Upper lobe of left lung (tissue), 4 donors: ENCODE results near the gene KRT71.

Source experiments
- CTCF ChIP-seq, 6 experiments: fragments of 450-650 bp in 4 of 6; fragments of 200-600 bp in 2 of 6; sonication (generic) in 2 of 6; IDR thresholded peaks; one replicate each; pipeline ENCODE4 v1.5.1; 2016 to 2019; ENCODE audit warnings: antibody characterized with exemption in 6 of 6
- POLR2A ChIP-seq, 4 donors: fragments of 450-650 bp; IDR thresholded peaks; one replicate each; pipeline ENCODE4 v1.5.1; 2016 to 2017; ENCODE audit warnings: antibody characterized with exemption in 4 of 4, mild to moderate bottlenecking in 2 of 4
- POLR2AphosphoS5 ChIP-seq, 2 donors: sonication (generic); formaldehyde crosslinking; IDR thresholded peaks; one replicate each; pipeline ENCODE4 v1.5.1; 2017; ENCODE audit warnings: antibody characterized with exemption in 2 of 2

GRCh38 chr12:52529846-52530245 lies 23.1 kb downstream of the KRT71 start:
- TF ChIP-seq CTCF (IDR thresholded peaks at IDR 0.05) (no peak), POLR2AphosphoS5 (IDR thresholded peaks at IDR 0.05) (no peak), POLR2A (IDR thresholded peaks at IDR 0.05) (no peak)
